Colonic mucosa (tissue), 4 donors: ENCODE results near the gene CHD9NB. TPM values are rescaled to one million over a fixed set of nuclear protein-coding genes. Genes with fewer than 3 reads are reported as not detected.
A peak's percentile ranks its signal among the peaks of the same experiment; 100 is the strongest.

Experiments used
- DNase-seq: peaks from one replicate; pipeline ENCODE4 v3.0.0-alpha.2; 2020
- H3K27ac ChIP-seq: fragments of 200-600 bp; one replicate; pipeline ENCODE4 v1.8.0; 2021
- H3K27me3 ChIP-seq: fragments of 200-600 bp; one replicate; pipeline ENCODE4 v1.8.0; 2021
- H3K36me3 ChIP-seq: fragments of 200-600 bp; one replicate; pipeline ENCODE4 v1.8.0; 2021
- H3K4me1 ChIP-seq: fragments of 200-600 bp; one replicate; pipeline ENCODE4 v1.8.0; 2021; ENCODE audit warnings: mild to moderate bottlenecking
- H3K4me3 ChIP-seq: fragments of 200-600 bp; one replicate; pipeline ENCODE4 v1.8.0; 2021
- H3K9ac ChIP-seq, 2 donors: one replicate each; pipeline ENCODE4 v1.7.0; 2013; ENCODE audit warnings: control low read depth in 2 of 2, low read depth in 2 of 2, low read length in 2 of 2
- H3K9me3 ChIP-seq: fragments of 200-600 bp; one replicate; pipeline ENCODE4 v1.8.0; 2021
- intact Hi-C: fragments of 100-400 bp; cut with DNase I; formaldehyde crosslinking; loops from one replicate; pipeline ENCODE4 v1.14.1; 2022
- total RNA-seq, 2 donors: library from RNA; stranded (reverse); fragmentation: NEBNext Ultra II Directional in 1 of 2; extraction: Animal tissue kit (Norgen Biotek cat#: 25700) in 1 of 2; gene quantifications; one replicate each; pipeline ENCODE4 v1.2.1, GENCODE V29; 2021
- TF ChIP-seq, protein P1 (sequence below): fragments of 200-600 bp; IDR thresholded peaks from one replicate; pipeline ENCODE4 v1.8.0; 2022; ENCODE audit warnings: antibody characterized with exemption, mild to moderate bottlenecking
- donor health status: healthy.
- donor health status: DM: no; HTN: no; CAD: no.
- donor health status: DM: no; HTN: no; CAD: no.

CHD9NB gene
- total RNA-seq, 2 donors from 2014 or later: 2.5 to 5.6 TPM

- DNase-seq: no peak
- Histone ChIP-seq H3K9ac (peak overlapping the region in 1 of 2 donors; percentile 79), H3K27ac (peak overlapping the region; percentile 13), H3K4me3 (no peak overlapping the region), H3K9me3 (no peaks in the 10 kb centered on the region), H3K36me3 (no peaks in the 10 kb centered on the region), H3K27me3 (no peaks in the 10 kb centered on the region), H3K4me1 (peaks cover 3% of the 10 kb centered on the region)
- TF ChIP-seq, protein P1, sequence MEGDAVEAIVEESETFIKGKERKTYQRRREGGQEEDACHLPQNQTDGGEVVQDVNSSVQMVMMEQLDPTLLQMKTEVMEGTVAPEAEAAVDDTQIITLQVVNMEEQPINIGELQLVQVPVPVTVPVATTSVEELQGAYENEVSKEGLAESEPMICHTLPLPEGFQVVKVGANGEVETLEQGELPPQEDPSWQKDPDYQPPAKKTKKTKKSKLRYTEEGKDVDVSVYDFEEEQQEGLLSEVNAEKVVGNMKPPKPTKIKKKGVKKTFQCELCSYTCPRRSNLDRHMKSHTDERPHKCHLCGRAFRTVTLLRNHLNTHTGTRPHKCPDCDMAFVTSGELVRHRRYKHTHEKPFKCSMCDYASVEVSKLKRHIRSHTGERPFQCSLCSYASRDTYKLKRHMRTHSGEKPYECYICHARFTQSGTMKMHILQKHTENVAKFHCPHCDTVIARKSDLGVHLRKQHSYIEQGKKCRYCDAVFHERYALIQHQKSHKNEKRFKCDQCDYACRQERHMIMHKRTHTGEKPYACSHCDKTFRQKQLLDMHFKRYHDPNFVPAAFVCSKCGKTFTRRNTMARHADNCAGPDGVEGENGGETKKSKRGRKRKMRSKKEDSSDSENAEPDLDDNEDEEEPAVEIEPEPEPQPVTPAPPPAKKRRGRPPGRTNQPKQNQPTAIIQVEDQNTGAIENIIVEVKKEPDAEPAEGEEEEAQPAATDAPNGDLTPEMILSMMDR: no peak
- intact Hi-C loops: no loop called here
Measured at GRCh38 chr16:53061256-53061655, 8.6 kb upstream of the CHD9NB start.

DNA sequence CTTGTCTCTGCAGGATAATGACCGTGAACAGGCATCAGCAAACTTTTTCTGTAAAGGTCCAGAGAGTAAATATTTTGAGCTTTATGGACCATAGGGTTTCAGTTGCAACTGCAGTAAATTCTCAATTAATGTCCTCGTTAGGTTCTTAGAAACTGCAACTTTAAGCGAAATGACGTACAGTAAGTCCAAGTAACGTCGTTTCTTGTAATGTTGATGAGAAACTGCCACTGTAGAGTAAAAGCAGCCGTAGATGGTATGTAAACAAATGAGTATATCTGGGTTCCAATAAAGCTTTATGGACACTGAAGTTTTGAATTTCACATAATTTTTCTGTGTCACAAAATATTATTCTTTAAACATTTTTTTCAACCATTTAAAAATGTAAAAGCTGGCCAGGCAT lies 7.0 kb upstream of the CHD9NB start:
- TF ChIP-seq, protein P1: no peak
- H3K36me3 ChIP-seq: no peaks in the 10 kb centered on the region
- peaks cover 7% of the 10 kb centered on the region for H3K4me1 ChIP-seq
- DNase-seq: no peak
- H3K27ac ChIP-seq: no peak overlapping the region
- H3K27me3 ChIP-seq: no peaks in the 10 kb centered on the region
- H3K4me3 ChIP-seq: no peak overlapping the region
- H3K9me3 ChIP-seq: no peaks in the 10 kb centered on the region
- intact Hi-C loops: loop anchor here (5.0 kb wide), 2 partner anchors 38 to 148 kb away; no protein-coding TSS in a partner anchor
- H3K9ac ChIP-seq: no peak overlapping the region

- H3K9me3 ChIP-seq: no peaks in the 10 kb centered on the region
- no peak for DNase-seq
- no peak overlapping the region for H3K4me3 ChIP-seq
- intact Hi-C loops: loop anchor here (5.0 kb wide), 2 partner anchors 38 to 148 kb away; no protein-coding TSS in a partner anchor
- H3K27ac ChIP-seq: no peak overlapping the region
- TF ChIP-seq, protein P1: no peak
- H3K4me1 ChIP-seq: peaks cover 7% of the 10 kb centered on the region
- no peak overlapping the region for H3K9ac ChIP-seq
- H3K36me3 ChIP-seq: no peaks in the 10 kb centered on the region
- no peaks in the 10 kb centered on the region for H3K27me3 ChIP-seq
Measured at GRCh38 chr16:53058882-53059281, 6.2 kb upstream of the CHD9NB start.

- Histone ChIP-seq H3K9me3 (no peaks in the 10 kb centered on the region), H3K9ac (no peak overlapping the region), H3K36me3 (no peaks in the 10 kb centered on the region), H3K27ac (no peak overlapping the region), H3K27me3 (no peaks in the 10 kb centered on the region), H3K4me3 (no peak overlapping the region), H3K4me1 (peaks cover 7% of the 10 kb centered on the region)
- TF ChIP-seq, protein P1: no peak
- DNase-seq: no peak
- intact Hi-C loops: loop anchor here (5.0 kb wide), 2 partner anchors 39 to 149 kb away; no protein-coding TSS in a partner anchor
Measured at GRCh38 chr16:53058441-53058840, 5.7 kb upstream of the CHD9NB start.

DNA sequence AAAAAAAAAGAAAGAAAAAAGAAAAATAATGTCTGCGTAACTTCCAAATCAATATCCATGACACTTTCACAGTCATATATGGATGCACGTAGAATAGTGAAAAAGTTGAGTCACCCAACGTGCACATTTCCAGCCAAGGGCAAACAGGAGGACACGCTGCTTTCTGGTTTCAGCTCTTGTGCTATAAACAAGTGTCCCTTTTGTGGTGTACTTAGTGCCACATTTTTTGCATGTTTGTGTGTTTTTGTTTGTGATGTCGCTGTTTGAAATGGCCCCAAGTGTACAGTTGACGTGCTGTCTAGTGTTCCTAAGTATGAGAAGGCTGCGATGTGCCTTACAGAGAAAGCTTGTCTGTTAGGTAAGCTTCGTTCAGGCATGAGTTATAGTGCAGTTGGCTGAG lies 5.0 kb upstream of the CHD9NB start:
- Histone ChIP-seq H3K9ac (no peak overlapping the region), H3K36me3 (no peaks in the 10 kb centered on the region), H3K27ac (no peak overlapping the region), H3K27me3 (no peaks in the 10 kb centered on the region), H3K4me1 (peaks cover 7% of the 10 kb centered on the region), H3K4me3 (no peak overlapping the region), H3K9me3 (no peaks in the 10 kb centered on the region)
- intact Hi-C loops: loop anchor here (5.0 kb wide), 2 partner anchors 40 to 150 kb away; no protein-coding TSS in a partner anchor
- DNase-seq: no peak
- TF ChIP-seq, protein P1: no peak
